HCT116 (cell line): ENCODE data around the gene BMP7. TPM values are rescaled to one million over a fixed set of nuclear protein-coding genes. Genes with fewer than 3 reads are reported as not detected.

Source experiments
- CEBPB ChIP-seq: IDR thresholded peaks from 2 replicates; pipeline ENCODE4 v1.6.1; 2012; ENCODE audit warnings: low read depth
- POLR2A ChIP-seq: IDR thresholded peaks from 2 replicates; pipeline ENCODE4 v1.7.0; 2011; ENCODE audit warnings: borderline replicate concordance; ENCODE audit not compliant: insufficient read depth, insufficient read length; ENCODE audit errors: extremely low read depth
- POLR2AphosphoS5 ChIP-seq: IDR thresholded peaks from 2 replicates; pipeline ENCODE4 v1.6.1; 2011; ENCODE audit warnings: mild to moderate bottlenecking, low read depth, low read length, moderate library complexity
- SIN3A ChIP-seq: IDR thresholded peaks from 2 replicates; pipeline ENCODE4 v1.6.1; 2012; ENCODE audit warnings: low read depth
- SP1 ChIP-seq: IDR thresholded peaks from 2 replicates; pipeline ENCODE4 v1.6.1; 2012; ENCODE audit warnings: low read depth
- TCF7L2 ChIP-seq: IDR thresholded peaks from 2 replicates; pipeline ENCODE4 v1.7.0; 2011; ENCODE audit warnings: borderline replicate concordance, inconsistent platforms; ENCODE audit not compliant: insufficient read depth, insufficient read length; ENCODE audit errors: extremely low read depth
- YY1 ChIP-seq: IDR thresholded peaks from 2 replicates; pipeline ENCODE4 v1.6.1; 2011; ENCODE audit warnings: low read length, low read depth, moderate library complexity, mild to moderate bottlenecking; ENCODE audit not compliant: insufficient replicate concordance; ENCODE audit errors: extremely low read depth
- ZFX ChIP-seq: fragments of 450-650 bp; IDR thresholded peaks from 2 replicates; pipeline ENCODE4 v1.6.1; 2017
- total RNA-seq: library from RNA; stranded (reverse); gene quantifications from one replicate; pipeline ENCODE4 v1.2.1, GENCODE V29; 2021; ENCODE audit not compliant: unreplicated experiment
- TF ChIP-seq, protein P1 (sequence below): IDR thresholded peaks from 2 replicates; pipeline ENCODE4 v1.6.1; 2012; ENCODE audit warnings: low read depth
- TF ChIP-seq, protein P2 (sequence below): IDR thresholded peaks from 2 replicates; pipeline ENCODE4 v1.6.1; 2011; ENCODE audit warnings: mild to moderate bottlenecking, low read length, moderate library complexity; ENCODE audit not compliant: insufficient replicate concordance; ENCODE audit errors: extremely low read depth

The BMP7 gene
- total RNA-seq, 1 experiment from 2014 or later: 7.0 TPM

DNA sequence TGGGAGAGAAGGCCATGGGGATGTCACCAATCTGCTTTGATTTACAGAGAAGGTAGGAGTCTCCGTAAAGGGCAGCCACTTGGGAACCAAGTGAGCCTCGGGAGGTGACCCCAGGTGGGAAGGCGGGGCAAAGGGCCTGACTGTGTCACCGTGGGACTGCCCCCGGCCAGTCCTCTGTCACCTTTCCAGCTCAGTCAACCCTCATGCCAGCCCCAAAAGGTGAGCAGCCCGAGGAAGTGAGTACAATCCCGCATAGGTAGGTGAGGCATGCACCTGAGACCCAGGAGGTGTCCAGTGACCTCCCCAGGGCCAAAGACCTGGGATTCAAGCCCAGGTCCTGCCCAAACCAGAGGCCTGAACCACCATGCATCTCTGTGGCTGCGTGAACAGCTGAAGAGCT, 36.2 kb downstream of the BMP7 start (continued):
- TF ChIP-seq, protein P1, sequence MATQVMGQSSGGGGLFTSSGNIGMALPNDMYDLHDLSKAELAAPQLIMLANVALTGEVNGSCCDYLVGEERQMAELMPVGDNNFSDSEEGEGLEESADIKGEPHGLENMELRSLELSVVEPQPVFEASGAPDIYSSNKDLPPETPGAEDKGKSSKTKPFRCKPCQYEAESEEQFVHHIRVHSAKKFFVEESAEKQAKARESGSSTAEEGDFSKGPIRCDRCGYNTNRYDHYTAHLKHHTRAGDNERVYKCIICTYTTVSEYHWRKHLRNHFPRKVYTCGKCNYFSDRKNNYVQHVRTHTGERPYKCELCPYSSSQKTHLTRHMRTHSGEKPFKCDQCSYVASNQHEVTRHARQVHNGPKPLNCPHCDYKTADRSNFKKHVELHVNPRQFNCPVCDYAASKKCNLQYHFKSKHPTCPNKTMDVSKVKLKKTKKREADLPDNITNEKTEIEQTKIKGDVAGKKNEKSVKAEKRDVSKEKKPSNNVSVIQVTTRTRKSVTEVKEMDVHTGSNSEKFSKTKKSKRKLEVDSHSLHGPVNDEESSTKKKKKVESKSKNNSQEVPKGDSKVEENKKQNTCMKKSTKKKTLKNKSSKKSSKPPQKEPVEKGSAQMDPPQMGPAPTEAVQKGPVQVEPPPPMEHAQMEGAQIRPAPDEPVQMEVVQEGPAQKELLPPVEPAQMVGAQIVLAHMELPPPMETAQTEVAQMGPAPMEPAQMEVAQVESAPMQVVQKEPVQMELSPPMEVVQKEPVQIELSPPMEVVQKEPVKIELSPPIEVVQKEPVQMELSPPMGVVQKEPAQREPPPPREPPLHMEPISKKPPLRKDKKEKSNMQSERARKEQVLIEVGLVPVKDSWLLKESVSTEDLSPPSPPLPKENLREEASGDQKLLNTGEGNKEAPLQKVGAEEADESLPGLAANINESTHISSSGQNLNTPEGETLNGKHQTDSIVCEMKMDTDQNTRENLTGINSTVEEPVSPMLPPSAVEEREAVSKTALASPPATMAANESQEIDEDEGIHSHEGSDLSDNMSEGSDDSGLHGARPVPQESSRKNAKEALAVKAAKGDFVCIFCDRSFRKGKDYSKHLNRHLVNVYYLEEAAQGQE: no peak
- TF ChIP-seq POLR2AphosphoS5 (no peak), POLR2A (no peak), ZFX (no peak), CEBPB (no peak), YY1 (no peak), SP1 (no peak), TCF7L2 (no peak), SIN3A (no peak)
- TF ChIP-seq, protein P2, sequence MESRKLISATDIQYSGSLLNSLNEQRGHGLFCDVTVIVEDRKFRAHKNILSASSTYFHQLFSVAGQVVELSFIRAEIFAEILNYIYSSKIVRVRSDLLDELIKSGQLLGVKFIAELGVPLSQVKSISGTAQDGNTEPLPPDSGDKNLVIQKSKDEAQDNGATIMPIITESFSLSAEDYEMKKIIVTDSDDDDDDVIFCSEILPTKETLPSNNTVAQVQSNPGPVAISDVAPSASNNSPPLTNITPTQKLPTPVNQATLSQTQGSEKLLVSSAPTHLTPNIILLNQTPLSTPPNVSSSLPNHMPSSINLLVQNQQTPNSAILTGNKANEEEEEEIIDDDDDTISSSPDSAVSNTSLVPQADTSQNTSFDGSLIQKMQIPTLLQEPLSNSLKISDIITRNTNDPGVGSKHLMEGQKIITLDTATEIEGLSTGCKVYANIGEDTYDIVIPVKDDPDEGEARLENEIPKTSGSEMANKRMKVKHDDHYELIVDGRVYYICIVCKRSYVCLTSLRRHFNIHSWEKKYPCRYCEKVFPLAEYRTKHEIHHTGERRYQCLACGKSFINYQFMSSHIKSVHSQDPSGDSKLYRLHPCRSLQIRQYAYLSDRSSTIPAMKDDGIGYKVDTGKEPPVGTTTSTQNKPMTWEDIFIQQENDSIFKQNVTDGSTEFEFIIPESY: no peak
- TF ChIP-seq, all 23 proteins: peak for 0
